ENCODE measurements around the gene ALX1. TPM values are rescaled to one million over a fixed set of nuclear protein-coding genes. Genes with fewer than 3 reads are reported as not detected.

ALX1 gene
- total RNA-seq (2021) (not detected in 2 replicates), Bru-seq, nascent RNA (percentile 12 among the genes with signal in this experiment), BruChase-seq, experiment 1, labeled RNA remaining after a 2-hour chase (percentile 11 among the genes with signal in this experiment), BruChase-seq, experiment 2, labeled RNA remaining after a 6-hour chase (percentile 7 among the genes with signal in this experiment)
- long read RNA-seq: 0 reads

DNA sequence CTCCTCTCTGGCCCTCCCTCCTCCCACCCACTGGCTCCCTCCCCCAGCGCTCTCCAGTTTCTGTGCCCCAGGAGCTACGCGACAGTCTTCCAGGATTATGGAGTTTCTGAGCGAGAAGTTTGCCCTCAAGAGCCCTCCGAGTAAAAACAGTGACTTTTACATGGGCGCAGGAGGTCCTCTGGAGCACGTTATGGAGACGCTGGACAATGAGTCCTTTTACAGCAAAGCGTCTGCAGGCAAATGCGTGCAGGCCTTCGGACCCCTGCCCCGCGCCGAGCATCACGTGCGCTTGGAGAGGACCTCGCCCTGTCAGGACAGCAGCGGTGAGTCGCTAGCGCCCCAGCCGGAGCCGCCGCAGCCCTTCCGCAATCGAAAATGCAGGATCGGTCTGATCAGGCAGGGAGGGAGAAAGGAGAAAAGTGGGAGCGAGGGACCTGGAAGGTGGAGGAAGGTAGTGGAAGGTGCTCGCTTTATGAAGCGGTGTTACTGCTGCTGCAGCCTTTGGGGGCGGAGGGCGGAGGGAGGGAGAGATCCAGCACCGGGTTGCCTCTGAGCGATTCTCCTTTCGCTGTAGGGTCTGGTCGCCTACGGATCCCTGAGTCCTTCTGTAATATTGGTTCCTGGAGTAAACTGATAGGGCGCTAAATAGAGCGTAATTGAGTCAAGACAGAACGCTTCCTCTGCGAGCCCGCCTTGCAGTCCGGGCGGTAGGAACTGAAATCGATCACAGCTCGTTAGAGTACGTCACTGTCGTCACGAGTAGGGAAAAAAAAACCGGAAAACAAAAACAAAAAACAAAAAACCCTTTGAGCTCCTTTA lies at the start of gene ALX1:
Gene ALX1, plus strand, starts transcription at position 56 of the 819 bp plus-strand sequence. Its CDS starts 42 bp downstream, at position 98.
- Histone ChIP-seq H2AFZ (peak within 1 kb of the TSS; percentile 68), H4K20me1 (ENCODE audit: insufficient read depth) (no peaks in the 10 kb centered on the region), H3F3A (ENCODE audit: insufficient read depth, low read depth) (no peaks in the 10 kb centered on the region), H3K27me3 (ENCODE audit: insufficient read depth, low read depth) (no peaks in the 10 kb centered on the region), H3K9me3 (ENCODE audit: insufficient read depth, low read depth) (no peaks in the 10 kb centered on the region), H3K4me1 (replicated peaks; ENCODE audit: insufficient read depth) (no peaks in the 10 kb centered on the region), H3K4me2 (peak within 1 kb of the TSS; percentile 63), H3K9me2 (ENCODE audit: insufficient read depth) (no peaks in the 10 kb centered on the region), H3K36me3 (ENCODE audit: low read depth) (no peaks in the 10 kb centered on the region), H3K4me3 (peak within 1 kb of the TSS; percentile 45; the same call in 1 of the 2 replicates), H3K27ac (no peak within 1 kb of the TSS), H3K79me2 (ENCODE audit: low read depth) (no peaks in the 10 kb centered on the region)
- intact Hi-C loops (cut with micrococcal nuclease; ENCODE audit: unreplicated experiment): no loop called here
- no peak for DNase-seq
- no TSS peak for BruUV-seq (replicated peaks)
- TF ChIP-seq, protein P1, sequence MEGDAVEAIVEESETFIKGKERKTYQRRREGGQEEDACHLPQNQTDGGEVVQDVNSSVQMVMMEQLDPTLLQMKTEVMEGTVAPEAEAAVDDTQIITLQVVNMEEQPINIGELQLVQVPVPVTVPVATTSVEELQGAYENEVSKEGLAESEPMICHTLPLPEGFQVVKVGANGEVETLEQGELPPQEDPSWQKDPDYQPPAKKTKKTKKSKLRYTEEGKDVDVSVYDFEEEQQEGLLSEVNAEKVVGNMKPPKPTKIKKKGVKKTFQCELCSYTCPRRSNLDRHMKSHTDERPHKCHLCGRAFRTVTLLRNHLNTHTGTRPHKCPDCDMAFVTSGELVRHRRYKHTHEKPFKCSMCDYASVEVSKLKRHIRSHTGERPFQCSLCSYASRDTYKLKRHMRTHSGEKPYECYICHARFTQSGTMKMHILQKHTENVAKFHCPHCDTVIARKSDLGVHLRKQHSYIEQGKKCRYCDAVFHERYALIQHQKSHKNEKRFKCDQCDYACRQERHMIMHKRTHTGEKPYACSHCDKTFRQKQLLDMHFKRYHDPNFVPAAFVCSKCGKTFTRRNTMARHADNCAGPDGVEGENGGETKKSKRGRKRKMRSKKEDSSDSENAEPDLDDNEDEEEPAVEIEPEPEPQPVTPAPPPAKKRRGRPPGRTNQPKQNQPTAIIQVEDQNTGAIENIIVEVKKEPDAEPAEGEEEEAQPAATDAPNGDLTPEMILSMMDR (conservative IDR thresholded peaks at IDR 0.05): no peak
- no peak for TF ChIP-seq EZH2 (IDR thresholded peaks at IDR 0.05; ENCODE audit: low read depth)
- ChIA-PET POLR2A (ENCODE audit: unreplicated experiment) (no interaction called here), CTCF (interaction anchor here (0.5 kb wide), 1 partner anchor 145 kb away, joined by 3 read pairs; no protein-coding TSS in a partner anchor)

DNA sequence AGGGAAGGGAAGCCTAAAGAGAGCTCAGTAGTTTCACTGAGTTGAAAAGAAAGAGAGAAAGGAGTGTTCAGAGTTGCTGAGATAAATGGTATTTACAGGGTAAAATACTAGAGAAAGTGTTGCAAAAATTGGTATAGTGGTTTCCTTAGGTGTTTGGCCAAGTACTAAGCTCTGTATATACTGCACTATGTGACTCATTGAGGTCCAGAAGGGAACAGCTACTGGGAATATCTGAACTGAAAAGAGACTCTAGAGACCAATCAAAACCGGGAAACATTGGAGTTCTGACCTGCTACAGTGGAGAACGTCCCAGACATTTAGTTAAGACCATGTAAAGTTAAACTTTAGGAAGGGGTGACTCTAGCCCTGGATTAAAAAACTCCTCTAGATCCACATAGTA lies 42.7 kb upstream of the ALX1 start:
- Histone ChIP-seq H3K4me3 (no peak overlapping the region), H3K4me1 (replicated peaks; ENCODE audit: insufficient read depth) (no peaks in the 10 kb centered on the region), H3K79me2 (ENCODE audit: low read depth) (no peaks in the 10 kb centered on the region), H3K36me3 (ENCODE audit: low read depth) (no peaks in the 10 kb centered on the region), H3K27ac (no peak overlapping the region), H2AFZ (no peak overlapping the region), H3K4me2 (no peak overlapping the region), H3F3A (ENCODE audit: insufficient read depth, low read depth) (no peaks in the 10 kb centered on the region), H3K9me2 (ENCODE audit: insufficient read depth) (no peaks in the 10 kb centered on the region; the same call in 1 of the 2 replicates), H4K20me1 (ENCODE audit: insufficient read depth) (no peaks in the 10 kb centered on the region), H3K9me3 (ENCODE audit: insufficient read depth, low read depth) (no peaks in the 10 kb centered on the region), H3K27me3 (ENCODE audit: insufficient read depth, low read depth) (no peaks in the 10 kb centered on the region)
- CTCF ChIA-PET: no interaction called here
- TF ChIP-seq EZH2 (IDR thresholded peaks at IDR 0.05; ENCODE audit: low read depth): no peak
- TF ChIP-seq, protein P1 (conservative IDR thresholded peaks at IDR 0.05): no peak
- no peak for DNase-seq
- POLR2A ChIA-PET (ENCODE audit: unreplicated experiment): no interaction called here
- intact Hi-C loops (cut with micrococcal nuclease; ENCODE audit: unreplicated experiment): no loop called here
- BruUV-seq (replicated peaks): no TSS peak

DNA sequence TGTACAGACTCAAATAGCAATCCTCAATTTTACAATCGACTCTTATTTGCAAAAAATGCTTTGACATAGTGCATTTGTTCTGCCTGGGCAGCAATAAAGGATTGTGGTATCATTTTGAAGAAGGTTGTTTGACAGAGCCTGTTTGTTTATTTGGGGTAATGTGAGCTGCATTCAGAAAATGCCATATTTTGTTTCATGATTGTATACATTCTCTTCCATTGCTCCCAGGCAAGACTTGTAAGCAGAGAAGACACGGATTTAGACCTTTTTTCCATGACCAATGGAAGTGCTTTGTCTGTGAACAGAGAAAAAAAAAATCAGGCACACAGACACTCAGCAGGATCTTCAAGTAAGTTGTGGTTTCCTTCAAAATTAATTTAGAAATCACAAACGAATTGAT lies 35.5 kb upstream of the ALX1 start:
- DNase-seq: no peak
- H3K9me3 ChIP-seq (ENCODE audit: insufficient read depth, low read depth): no peaks in the 10 kb centered on the region
- intact Hi-C loops (cut with micrococcal nuclease; ENCODE audit: unreplicated experiment): no loop called here
- H3K4me1 ChIP-seq (replicated peaks; ENCODE audit: insufficient read depth): no peaks in the 10 kb centered on the region
- no peak overlapping the region for H3K27ac ChIP-seq
- no peaks in the 10 kb centered on the region; the same call in 1 of the 2 replicates for H3K9me2 ChIP-seq (ENCODE audit: insufficient read depth)
- POLR2A ChIA-PET (ENCODE audit: unreplicated experiment): no interaction called here
- H3K79me2 ChIP-seq (ENCODE audit: low read depth): no peaks in the 10 kb centered on the region
- no peaks in the 10 kb centered on the region for H4K20me1 ChIP-seq (ENCODE audit: insufficient read depth)
- no peak overlapping the region for H3K4me2 ChIP-seq
- no peak overlapping the region for H2AFZ ChIP-seq
- H3F3A ChIP-seq (ENCODE audit: insufficient read depth, low read depth): no peaks in the 10 kb centered on the region
- CTCF ChIA-PET: no interaction called here
- no TSS peak for BruUV-seq (replicated peaks)
- no peaks in the 10 kb centered on the region for H3K36me3 ChIP-seq (ENCODE audit: low read depth)
- no peaks in the 10 kb centered on the region for H3K27me3 ChIP-seq (ENCODE audit: insufficient read depth, low read depth)
- no peak overlapping the region for H3K4me3 ChIP-seq
- no peak for TF ChIP-seq EZH2 (IDR thresholded peaks at IDR 0.05; ENCODE audit: low read depth)
- TF ChIP-seq, protein P1 (conservative IDR thresholded peaks at IDR 0.05): no peak

All from PC-9 (cell line).